Activated CD4-positive, alpha-beta memory T cell treated with anti-CD3 and anti-CD28 coated beads for 36 hours (primary cell): ENCODE data around the gene CLVS2. TPM values are rescaled to one million over a fixed set of nuclear protein-coding genes. Genes with fewer than 3 reads are reported as not detected.

Experiments used
- CTCF ChIA-PET: fragments of 350-600 bp; sonication (Branson Sonifier 250); formaldehyde crosslinking; loops from one replicate; lab custom pipeline; 2021; ENCODE audit warnings: antibody characterized with exemption, inconsistent platforms; lab: Charles Lee
- POLR2A ChIA-PET: fragments of 350-600 bp; sonication (Branson Sonifier 250); formaldehyde crosslinking; loops from one replicate; lab custom pipeline; 2021; ENCODE audit warnings: antibody characterized with exemption; lab: Charles Lee
- DNase-seq: peaks from one replicate; pipeline ENCODE4 v3.0.0-alpha.2; 2020
- H3K27ac Mint-ChIP-seq: one replicate; pipeline ENCODE4 v1.8.0; 2021; ENCODE audit warnings: mixed read lengths
- H3K27me3 Mint-ChIP-seq: one replicate; pipeline ENCODE4 v1.8.0; 2021; ENCODE audit warnings: mixed read lengths
- H3K36me3 Mint-ChIP-seq: one replicate; pipeline ENCODE4 v1.8.0; 2021; ENCODE audit warnings: mixed read lengths
- H3K4me1 Mint-ChIP-seq: one replicate; pipeline ENCODE4 v1.8.0; 2021; ENCODE audit warnings: low read depth, mixed read lengths
- H3K4me3 Mint-ChIP-seq: one replicate; pipeline ENCODE4 v1.8.0; 2021; ENCODE audit warnings: mild to moderate bottlenecking, mixed read lengths
- H3K9me3 Mint-ChIP-seq: one replicate; pipeline ENCODE4 v1.8.0; 2021; ENCODE audit warnings: mixed read lengths
- intact Hi-C: fragments of 100-400 bp; cut with micrococcal nuclease; formaldehyde crosslinking; loops from one replicate; pipeline ENCODE4 v1.15.1; 2023
- total RNA-seq, 2 experiments: library from RNA; stranded (reverse); gene quantifications; one replicate each; pipeline ENCODE4 v1.2.3, GENCODE V29; 2021

The CLVS2 gene, protein sequence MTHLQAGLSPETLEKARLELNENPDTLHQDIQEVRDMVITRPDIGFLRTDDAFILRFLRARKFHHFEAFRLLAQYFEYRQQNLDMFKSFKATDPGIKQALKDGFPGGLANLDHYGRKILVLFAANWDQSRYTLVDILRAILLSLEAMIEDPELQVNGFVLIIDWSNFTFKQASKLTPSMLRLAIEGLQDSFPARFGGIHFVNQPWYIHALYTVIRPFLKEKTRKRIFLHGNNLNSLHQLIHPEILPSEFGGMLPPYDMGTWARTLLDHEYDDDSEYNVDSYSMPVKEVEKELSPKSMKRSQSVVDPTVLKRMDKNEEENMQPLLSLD
- total RNA-seq: not detected

DNA sequence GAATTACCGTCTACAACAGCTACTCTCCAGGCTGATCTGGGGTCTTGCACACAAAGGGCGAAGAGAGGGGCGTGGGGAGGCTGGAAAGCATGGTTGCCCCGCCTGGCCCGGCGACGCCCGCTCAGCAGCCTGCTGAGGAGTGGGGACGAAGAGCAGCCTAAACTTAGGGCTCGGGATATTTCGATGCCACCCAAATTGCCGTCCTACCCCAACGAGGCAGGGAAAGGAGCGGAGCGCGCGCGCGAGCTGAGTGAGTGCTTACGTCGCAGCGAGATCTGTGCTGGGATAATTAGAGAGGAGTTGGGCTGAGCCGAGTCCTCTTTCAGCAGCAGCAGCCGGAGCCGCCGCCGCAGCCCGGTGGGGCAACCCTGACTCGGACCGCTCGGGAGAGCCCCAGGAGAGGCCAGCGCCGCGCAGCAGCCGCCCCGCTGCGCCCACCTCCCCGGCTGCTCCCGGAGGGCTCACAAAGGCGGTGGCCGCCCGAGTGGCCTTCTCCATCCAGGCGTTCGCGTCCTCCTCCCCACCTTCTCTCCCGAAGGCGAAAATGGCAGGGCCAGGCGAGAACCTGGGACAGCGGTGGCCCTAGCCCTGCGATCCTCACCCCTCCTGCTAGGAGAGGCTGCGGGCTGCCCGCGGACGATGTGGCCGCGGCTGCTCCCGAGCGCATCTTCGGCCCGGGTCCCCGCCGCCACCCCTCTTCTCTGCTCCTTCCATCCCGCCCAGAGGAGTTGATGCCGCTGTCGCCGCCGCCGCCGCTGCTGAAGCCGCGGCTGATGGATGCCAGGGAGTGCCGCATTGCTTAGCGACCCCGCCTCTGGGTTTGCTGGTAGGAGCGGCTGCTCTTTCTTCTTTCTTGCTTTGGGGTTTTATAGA lies at the start of gene CLVS2:
Gene CLVS2, plus strand, starts transcription at position 315 of the 873 bp plus-strand sequence. CDS start 1,543 bp downstream, outside the sequence.
- Mint-ChIP-seq H3K27ac (no peak within 1 kb of the TSS), H3K36me3 (peaks cover 1% of the 10 kb centered on the region), H3K27me3 (peaks cover 32% of the 10 kb centered on the region), H3K4me1 (peaks cover 4% of the 10 kb centered on the region), H3K9me3 (no peaks in the 10 kb centered on the region), H3K4me3 (no peak within 1 kb of the TSS)
- intact Hi-C loops: no loop called here
- CTCF ChIA-PET: no interaction called here
- POLR2A ChIA-PET: no interaction called here
- DNase-seq: no peak

DNA sequence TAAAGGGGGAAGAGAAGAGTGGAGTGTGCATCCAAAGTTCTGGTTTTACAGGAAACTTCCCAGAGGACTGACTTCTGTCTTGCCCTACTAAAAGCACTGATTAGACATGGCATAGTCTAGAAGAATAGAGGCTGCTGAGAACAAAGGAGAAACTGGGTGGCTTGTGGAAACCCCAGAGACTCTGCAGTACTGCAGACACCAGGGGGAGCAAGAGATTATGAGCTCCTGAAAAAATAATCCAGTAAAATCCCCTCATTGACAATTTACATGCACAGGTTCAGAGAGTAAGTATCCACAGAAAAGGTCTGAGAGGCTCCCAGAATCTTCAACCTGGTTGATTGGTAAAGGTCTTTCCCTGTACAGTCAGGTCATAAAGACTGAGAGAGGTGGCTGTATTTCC lies 48.7 kb upstream of the CLVS2 start:
- Mint-ChIP-seq H3K9me3 (peaks cover 6% of the 10 kb centered on the region), H3K4me3 (no peak overlapping the region), H3K27me3 (no peaks in the 10 kb centered on the region), H3K36me3 (no peaks in the 10 kb centered on the region), H3K27ac (no peak overlapping the region), H3K4me1 (no peaks in the 10 kb centered on the region)
- CTCF ChIA-PET: no interaction called here
- DNase-seq: no peak
- intact Hi-C loops: no loop called here
- POLR2A ChIA-PET: no interaction called here

DNA sequence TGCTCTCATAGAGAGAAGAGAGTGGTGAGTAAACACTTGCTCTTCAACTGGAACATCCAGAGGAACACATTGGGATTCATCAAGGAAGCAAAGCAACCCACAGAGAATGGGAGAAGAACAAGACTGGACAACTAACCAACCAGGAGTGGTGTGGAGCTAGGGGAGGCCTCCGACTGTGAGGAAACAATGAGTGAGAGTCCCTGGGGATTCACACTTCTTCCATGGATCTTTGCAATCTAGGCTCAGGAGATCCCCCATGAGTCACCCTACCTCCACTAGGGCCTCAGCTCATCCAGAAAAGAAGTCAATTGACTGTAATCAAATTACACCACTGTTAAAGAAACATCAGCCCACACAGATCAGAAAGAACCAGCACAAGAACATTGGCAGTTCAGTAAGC lies 42.3 kb upstream of the CLVS2 start:
- intact Hi-C loops: no loop called here
- no peak for DNase-seq
- CTCF ChIA-PET: no interaction called here
- Mint-ChIP-seq H3K36me3 (no peaks in the 10 kb centered on the region), H3K27ac (no peak overlapping the region), H3K9me3 (peaks cover 26% of the 10 kb centered on the region), H3K27me3 (no peaks in the 10 kb centered on the region), H3K4me3 (no peak overlapping the region), H3K4me1 (no peaks in the 10 kb centered on the region)
- POLR2A ChIA-PET: no interaction called here

DNA sequence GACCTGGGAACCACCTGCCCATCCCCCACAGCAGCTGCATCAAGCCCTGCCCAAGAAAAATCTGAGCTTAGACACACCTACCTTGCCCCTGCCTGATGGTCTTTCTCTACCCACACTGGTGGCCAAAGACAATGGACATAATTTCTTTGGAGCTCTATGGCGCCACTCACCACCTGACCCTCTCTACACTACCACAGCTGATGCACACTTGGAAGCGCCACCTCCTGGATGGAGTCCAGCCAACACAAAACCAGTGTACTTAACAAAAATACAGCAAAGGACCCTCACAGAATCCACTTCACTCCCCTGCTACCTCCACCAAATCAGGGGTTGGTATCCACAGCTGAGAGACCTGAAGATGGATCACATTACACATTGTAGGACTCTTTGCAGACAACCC lies 39.7 kb upstream of the CLVS2 start:
- POLR2A ChIA-PET: no interaction called here
- intact Hi-C loops: no loop called here
- CTCF ChIA-PET: no interaction called here
- Mint-ChIP-seq H3K4me1 (no peaks in the 10 kb centered on the region), H3K4me3 (no peak overlapping the region), H3K27ac (no peak overlapping the region), H3K36me3 (no peaks in the 10 kb centered on the region), H3K27me3 (no peaks in the 10 kb centered on the region), H3K9me3 (peaks cover 28% of the 10 kb centered on the region)
- DNase-seq: no peak

DNA sequence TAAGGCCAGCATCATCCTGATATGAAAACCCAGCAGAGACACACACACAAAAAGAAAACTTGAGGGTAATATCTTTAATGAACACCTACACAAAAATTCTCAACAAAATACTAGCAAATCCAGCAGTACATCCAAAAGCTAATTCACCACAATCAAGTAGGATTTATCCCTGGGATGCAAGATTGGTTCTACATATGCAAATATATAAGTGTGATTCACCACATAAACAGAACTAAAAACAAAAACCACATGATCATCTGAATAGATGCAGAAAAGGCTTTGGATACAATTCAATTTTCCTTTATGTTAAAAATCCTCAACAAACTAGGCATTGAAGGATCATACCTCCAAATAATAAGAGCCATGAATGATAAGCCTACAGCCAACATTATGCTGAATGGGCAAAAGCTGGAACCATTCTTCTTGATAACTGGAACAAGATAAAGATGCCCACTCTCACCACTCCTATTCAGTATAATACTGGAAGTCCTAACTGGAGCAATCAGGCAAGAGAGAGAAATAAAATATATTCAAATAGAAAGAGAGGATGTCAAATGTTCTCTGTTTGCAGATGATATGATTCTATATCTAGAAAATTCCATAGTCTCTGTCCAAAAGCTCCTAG lies 33.9 kb upstream of the CLVS2 start:
- DNase-seq: no peak
- ChIA-PET POLR2A (no interaction called here), CTCF (no interaction called here)
- intact Hi-C loops: no loop called here
- H3K27ac Mint-ChIP-seq: no peak overlapping the region
- no peaks in the 10 kb centered on the region for H3K27me3 Mint-ChIP-seq
- no peak overlapping the region for H3K4me3 Mint-ChIP-seq
- H3K9me3 Mint-ChIP-seq: peaks cover 29% of the 10 kb centered on the region
- H3K36me3 Mint-ChIP-seq: no peaks in the 10 kb centered on the region
- H3K4me1 Mint-ChIP-seq: no peaks in the 10 kb centered on the region

DNA sequence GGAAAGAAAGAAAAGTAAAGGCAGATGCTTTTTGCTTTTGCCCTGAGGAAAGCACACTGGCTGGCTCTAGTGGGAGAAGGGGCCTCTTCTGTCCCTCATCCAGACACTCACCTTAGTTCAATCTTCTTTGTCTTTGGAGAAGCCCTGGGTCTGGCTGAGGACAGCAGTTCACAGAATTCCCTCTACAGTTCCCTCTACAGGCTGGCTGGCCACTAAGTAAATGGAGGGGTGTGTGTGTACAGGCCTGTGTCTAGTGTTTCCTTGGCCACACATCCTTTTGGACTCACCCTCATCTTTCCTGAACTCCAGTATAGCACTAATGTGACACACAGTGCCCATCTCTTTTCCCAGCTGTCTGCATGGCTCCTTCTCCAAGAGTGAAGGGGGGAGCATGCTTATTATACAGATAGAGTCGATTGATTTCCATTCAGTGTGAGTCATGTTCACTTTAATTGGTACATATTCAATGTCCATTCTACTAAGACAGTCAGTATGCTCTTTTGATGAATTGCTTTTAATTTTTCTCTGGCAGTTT lies 26.0 kb upstream of the CLVS2 start:
- DNase-seq: no peak
- Mint-ChIP-seq H3K9me3 (peaks cover 3% of the 10 kb centered on the region), H3K4me3 (no peak overlapping the region), H3K27me3 (no peaks in the 10 kb centered on the region), H3K36me3 (no peaks in the 10 kb centered on the region), H3K4me1 (no peaks in the 10 kb centered on the region), H3K27ac (no peak overlapping the region)
- ChIA-PET POLR2A (no interaction called here), CTCF (no interaction called here)
- intact Hi-C loops: no loop called here

DNA sequence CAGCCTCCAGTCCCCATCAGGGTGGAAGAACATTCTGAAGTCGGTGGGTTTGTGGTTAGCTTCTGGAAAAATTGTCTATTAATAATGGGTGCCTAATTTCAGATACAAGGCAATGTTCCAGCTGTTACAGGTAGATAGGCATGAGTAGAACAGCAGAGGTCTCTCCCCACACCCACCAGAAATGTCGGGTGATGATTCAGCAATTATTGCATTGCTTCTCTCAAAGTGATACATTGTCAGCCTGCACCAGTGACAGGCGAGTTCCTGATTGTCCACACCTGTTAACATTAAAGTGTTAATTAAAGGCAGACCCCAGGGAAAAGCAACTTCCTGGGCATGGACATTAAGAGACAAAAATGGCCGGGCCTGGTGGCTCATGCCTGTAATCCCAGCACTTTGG lies 18.9 kb upstream of the CLVS2 start:
- H3K36me3 Mint-ChIP-seq: no peaks in the 10 kb centered on the region
- DNase-seq: no peak
- no peaks in the 10 kb centered on the region for H3K4me1 Mint-ChIP-seq
- intact Hi-C loops: no loop called here
- no peak overlapping the region for H3K4me3 Mint-ChIP-seq
- POLR2A ChIA-PET: no interaction called here
- CTCF ChIA-PET: no interaction called here
- no peak overlapping the region for H3K27ac Mint-ChIP-seq
- H3K9me3 Mint-ChIP-seq: no peaks in the 10 kb centered on the region
- no peaks in the 10 kb centered on the region for H3K27me3 Mint-ChIP-seq

DNA sequence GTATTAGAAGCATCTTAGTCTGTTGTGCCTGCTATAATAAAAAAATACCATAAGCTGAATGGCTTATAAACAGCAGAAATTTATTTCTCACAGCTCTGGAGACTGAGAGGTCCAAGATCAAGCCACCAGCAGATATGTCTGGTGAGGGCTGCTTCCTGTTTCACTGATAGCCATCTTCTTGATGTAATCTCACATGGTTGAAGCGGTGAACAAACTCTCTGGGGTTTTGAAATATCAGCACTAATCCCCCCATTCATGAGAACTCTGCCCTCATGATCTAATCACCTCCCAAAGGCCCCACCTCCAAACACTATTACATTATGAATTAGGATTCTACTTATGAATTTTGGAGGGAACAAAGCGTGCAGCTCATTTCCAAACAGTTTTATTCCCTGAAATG lies 11.6 kb upstream of the CLVS2 start:
- H3K9me3 Mint-ChIP-seq: peaks cover 4% of the 10 kb centered on the region
- no peaks in the 10 kb centered on the region for H3K27me3 Mint-ChIP-seq
- ChIA-PET POLR2A (no interaction called here), CTCF (no interaction called here)
- H3K27ac Mint-ChIP-seq: no peak overlapping the region
- intact Hi-C loops: no loop called here
- no peaks in the 10 kb centered on the region for H3K4me1 Mint-ChIP-seq
- no peak for DNase-seq
- no peak overlapping the region for H3K4me3 Mint-ChIP-seq
- no peaks in the 10 kb centered on the region for H3K36me3 Mint-ChIP-seq

DNA sequence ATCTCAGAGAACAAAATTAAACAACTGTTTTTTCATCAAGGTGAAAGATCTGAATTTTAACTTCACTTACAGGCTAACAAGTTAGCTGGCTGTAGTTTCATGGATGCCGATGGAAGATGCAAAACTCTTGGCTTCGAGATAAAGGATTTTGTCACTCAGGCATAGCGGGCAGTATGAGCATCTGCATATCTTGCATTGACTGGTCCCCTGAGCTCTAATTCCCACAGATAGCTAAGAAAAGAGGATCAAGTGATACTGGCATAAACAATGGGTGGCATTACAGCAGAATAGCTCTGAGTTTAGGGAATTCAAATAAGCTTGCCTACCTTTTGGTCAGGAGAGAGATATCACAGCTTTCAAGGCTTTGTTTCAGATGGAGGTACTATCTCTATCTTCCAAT lies 1.8 kb upstream of the CLVS2 start:
- no peak for DNase-seq
- Mint-ChIP-seq H3K9me3 (no peaks in the 10 kb centered on the region), H3K36me3 (peaks cover 1% of the 10 kb centered on the region), H3K27ac (no peak overlapping the region), H3K4me3 (no peak overlapping the region), H3K4me1 (peaks cover 4% of the 10 kb centered on the region), H3K27me3 (peaks cover 32% of the 10 kb centered on the region)
- intact Hi-C loops: no loop called here
- CTCF ChIA-PET: no interaction called here
- POLR2A ChIA-PET: no interaction called here

DNA sequence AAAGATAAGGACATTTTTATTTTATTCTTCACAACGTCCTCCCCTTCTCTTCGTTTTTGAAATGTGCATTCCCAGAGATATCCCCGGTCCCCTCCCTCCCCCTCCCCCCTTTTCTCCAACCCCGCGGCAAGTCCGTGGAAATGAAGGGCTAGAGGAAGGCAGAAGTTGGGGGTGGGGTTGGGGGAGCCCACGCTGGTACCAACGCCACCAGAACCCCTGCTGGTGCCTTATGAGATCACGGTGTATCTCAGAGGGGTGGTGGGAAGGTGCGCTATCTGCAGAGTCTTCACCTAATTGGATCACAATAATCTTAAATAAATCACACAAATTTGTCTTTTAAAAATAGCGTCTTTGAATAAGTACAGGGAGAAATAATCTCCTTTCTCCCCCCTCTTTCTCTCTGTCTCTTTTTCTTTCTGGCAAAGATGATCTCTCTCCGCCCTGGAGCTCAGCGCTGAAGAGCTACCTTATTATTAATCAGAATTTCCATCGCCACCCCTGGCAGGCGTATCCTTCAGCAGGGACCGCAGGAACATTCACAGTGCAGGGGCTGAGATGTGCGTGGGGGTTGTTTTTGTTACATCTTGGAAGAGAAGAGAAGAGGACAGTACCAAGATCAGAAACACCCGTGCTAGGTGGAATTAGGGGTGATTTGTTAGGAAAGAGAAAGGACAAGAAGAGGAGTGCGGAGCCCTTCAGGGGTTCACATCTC lies 915 bp downstream of the CLVS2 start:
- Mint-ChIP-seq H3K4me3 (no peak overlapping the region), H3K27me3 (peaks cover 32% of the 10 kb centered on the region), H3K4me1 (peaks cover 4% of the 10 kb centered on the region), H3K36me3 (peaks cover 1% of the 10 kb centered on the region), H3K9me3 (no peaks in the 10 kb centered on the region), H3K27ac (no peak overlapping the region)
- intact Hi-C loops: no loop called here
- no peak for DNase-seq
- CTCF ChIA-PET: no interaction called here
- POLR2A ChIA-PET: no interaction called here

DNA sequence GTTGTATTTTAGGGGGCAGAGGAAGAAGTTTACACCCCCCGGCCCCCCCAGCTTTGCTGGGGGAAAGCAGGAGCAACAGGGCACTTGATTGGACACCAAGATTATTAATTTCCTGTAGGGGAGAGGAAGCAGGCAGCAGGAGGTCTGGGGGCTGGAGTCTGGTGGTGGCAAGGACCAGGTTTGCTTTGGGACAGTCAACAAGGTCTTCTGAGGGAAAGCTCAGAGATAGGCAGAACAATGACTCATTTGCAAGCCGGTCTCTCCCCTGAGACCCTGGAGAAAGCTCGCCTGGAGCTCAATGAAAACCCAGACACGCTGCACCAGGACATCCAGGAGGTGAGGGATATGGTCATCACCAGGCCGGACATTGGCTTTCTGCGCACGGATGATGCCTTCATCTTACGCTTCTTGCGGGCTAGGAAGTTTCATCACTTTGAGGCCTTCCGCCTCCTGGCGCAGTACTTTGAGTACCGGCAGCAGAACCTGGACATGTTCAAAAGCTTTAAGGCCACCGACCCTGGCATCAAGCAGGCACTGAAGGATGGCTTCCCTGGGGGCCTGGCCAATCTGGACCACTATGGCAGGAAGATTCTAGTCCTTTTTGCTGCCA lies 1.6 kb downstream of the CLVS2 start:
- ChIA-PET CTCF (no interaction called here), POLR2A (no interaction called here)
- intact Hi-C loops: no loop called here
- H3K4me1 Mint-ChIP-seq: peaks cover 4% of the 10 kb centered on the region
- no peak overlapping the region for H3K27ac Mint-ChIP-seq
- H3K36me3 Mint-ChIP-seq: peaks cover 1% of the 10 kb centered on the region
- no peak overlapping the region for H3K4me3 Mint-ChIP-seq
- DNase-seq: no peak
- no peaks in the 10 kb centered on the region for H3K9me3 Mint-ChIP-seq
- H3K27me3 Mint-ChIP-seq: peaks cover 32% of the 10 kb centered on the region
